Measurements from ENCODE around the gene CARD11.

CARD11 gene

GRCh38 chr7:3043544-3044371, at the start of gene CARD11:
Gene CARD11 (minus strand): TSS chr7:3043867. CDS start chr7:2958506, 85,361 bp downstream.
- no peak for DNase-seq

- DNase-seq, result no peak
These were observed 48.8 kb upstream of the CARD11 start for GRCh38 chr7:3092468-3092867.

- no peak for DNase-seq
These were observed 48.0 kb upstream of the CARD11 start for GRCh38 chr7:3091631-3092030.

GRCh38 chr7:3089493-3089892, 45.8 kb upstream of the CARD11 start:
- no peak for DNase-seq

DNA sequence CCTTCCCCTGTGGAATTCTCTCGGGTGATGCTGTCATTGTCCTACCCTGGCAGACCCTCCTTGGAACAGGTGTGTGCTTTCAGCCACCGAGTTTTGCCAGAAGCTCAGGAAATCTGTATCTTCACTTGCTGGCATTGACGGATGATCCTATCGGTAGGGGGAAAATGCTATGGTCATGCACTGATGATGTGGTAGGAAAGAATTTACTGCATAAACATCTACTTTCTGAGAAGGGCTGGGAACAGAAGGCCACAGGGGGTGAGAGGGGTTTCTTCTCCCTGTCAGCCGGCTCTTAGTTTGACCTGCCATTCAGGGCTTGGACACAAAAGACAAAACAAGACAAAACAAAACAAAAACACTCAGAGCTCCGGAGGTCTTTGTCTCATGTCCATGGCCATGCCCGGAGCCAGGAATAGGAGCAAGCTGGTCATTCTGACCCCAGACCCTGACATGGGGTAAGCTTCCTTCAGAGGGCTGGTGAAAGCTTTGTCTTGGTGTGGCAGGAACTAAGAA, 43.6 kb upstream of the CARD11 start:
- DNase-seq, result no peak

DNA sequence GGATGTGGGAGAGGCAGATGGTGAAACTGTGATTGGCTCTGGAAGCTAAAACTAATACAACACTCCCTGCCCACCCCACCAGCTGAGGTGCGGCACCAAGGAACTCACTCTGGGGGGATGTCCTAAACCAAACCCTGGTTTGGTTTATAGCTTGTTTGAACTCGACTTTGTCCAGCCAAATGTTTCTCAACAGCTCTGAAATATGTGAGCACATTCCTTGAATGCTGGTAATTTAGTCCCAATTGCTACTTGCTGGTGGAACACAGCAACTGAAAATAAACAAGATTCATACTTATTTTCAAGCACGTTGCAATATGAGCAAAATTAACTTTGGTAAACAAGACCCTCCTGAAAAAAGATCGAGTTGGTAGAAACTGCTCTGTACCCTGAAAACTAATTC, 39.7 kb upstream of the CARD11 start:
- no peak for DNase-seq

- DNase-seq, result no peak
These were observed 39.2 kb upstream of the CARD11 start for GRCh38 chr7:3082831-3083230.

DNA sequence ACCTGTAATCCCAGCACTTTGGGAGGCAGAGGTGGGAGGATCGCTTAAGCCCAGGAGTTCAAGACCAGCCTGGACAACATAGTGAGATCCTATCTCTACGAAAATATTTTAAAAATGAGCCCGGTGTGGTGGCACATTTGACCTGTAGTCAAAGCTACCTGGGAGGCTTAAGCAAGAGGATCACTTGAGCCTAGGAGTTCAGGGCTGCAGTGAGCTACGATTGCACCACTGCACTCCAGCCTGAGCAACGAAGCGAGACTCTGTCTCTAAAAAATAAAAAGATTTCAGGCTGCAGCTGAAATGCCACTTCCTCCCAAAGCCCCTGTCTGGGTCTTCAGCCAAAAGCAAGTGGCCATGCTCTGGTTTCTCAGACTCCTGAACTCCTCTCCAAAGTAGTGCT, 38.7 kb upstream of the CARD11 start:
- no peak for DNase-seq

- DNase-seq, result no peak
These were observed 36.4 kb upstream of the CARD11 start for GRCh38 chr7:3080106-3080505.

DNA sequence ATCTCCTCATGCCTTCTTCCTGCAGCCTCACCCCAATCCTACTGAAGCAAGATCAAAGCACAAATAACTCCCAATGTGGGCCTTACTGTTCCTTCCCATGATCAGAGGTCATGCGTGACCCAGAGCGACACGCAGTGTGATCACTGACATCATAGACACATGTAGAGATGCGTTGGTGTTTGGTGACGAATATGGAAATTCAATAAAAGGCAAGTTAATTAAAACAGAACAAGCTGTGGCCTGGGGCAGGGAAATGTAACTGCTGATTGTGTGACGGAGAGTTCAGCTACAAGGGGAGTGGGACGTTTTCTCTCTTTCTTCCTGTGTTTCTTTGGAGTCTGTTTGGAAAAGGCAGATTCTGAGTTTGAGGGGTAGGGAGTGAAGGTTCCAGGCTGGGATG, 34.8 kb upstream of the CARD11 start:
- DNase-seq, result no peak

- no peak for DNase-seq
These were observed 33.0 kb upstream of the CARD11 start for GRCh38 chr7:3076700-3077099.

GRCh38 chr7:3076163-3076562, 32.5 kb upstream of the CARD11 start:
- no peak for DNase-seq

DNA sequence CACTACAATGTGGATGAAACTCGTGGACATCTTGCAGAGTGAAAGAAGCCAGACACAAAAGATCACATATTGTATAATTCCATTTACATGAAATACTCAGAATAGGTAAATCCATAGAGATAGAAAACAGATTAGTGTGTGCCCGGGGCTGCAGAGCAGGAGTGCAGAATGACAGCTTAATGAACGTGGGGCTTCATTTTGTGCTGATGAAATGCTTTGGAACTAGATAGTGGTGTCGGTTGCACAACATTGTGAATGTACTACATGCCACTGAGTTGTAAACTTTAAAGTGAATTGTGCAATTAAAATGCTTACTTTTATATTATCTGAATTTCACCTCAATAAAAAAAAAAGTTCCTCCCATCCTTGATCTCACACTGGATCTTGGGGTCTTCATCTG, 31.8 kb upstream of the CARD11 start:
- no peak for DNase-seq

- no peak for DNase-seq
These were observed 30.8 kb upstream of the CARD11 start for GRCh38 chr7:3074459-3074821.

- no peak for DNase-seq
These were observed 30.2 kb upstream of the CARD11 start for GRCh38 chr7:3073763-3074458.

DNA sequence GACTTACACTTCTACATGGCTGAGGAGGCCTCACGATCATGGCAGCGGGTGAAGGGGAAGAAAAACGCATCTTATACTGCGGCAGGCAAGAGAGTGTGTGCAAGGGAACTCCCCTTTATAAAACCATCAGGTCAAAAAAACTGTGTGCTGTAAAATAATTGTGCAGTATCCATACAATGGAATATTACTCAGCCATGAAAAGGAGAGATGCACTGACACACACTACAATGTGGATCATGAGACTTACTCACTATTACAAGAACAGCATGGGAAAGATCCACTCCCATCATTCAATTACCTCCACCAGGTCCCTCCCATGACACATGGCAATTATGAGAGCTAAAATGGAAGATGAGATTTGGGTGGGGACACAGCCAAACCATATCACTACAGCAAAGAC, 27.2 kb upstream of the CARD11 start:
- no peak for DNase-seq

GRCh38 chr7:3069771-3070449, 26.2 kb upstream of the CARD11 start:
- DNase-seq, result no peak

GRCh38 chr7:3068530-3068929, 24.9 kb upstream of the CARD11 start:
- DNase-seq, result no peak

GRCh38 chr7:3067606-3068380, 24.1 kb upstream of the CARD11 start:
- no peak for DNase-seq

GRCh38 chr7:3067193-3067592, 23.5 kb upstream of the CARD11 start:
- no peak for DNase-seq

GRCh38 chr7:3066506-3066905, 22.8 kb upstream of the CARD11 start:
- DNase-seq, result no peak

GRCh38 chr7:3065724-3066143, 22.1 kb upstream of the CARD11 start:
- no peak for DNase-seq

GRCh38 chr7:3064067-3064466, 20.4 kb upstream of the CARD11 start:
- DNase-seq, result no peak

All from NCI-H510A treated with DMSO at 0.1 percent for 48 hours (cell line).